HG02610 (cell line): ENCODE results near the gene PFKL.
"Not testable (repeated sequence)": the region's sequence is repeated elsewhere in the genome, so short reads cannot be mapped to it uniquely, and the experiment has no call there.

Experiments used
- ATAC-seq: cut with Tn5 transposase; IDR thresholded peaks from one replicate; pipeline ENCODE4 v1.9.1; 2021; ENCODE audit warnings: mild to moderate bottlenecking, moderate library complexity; ENCODE audit not compliant: unreplicated experiment

PFKL gene

GRCh38 chr21:44293551-44294231, 6.2 kb upstream of the PFKL start:
- ATAC-seq = no peak

GRCh38 chr21:44294391-44295162, 5.3 kb upstream of the PFKL start:
- ATAC-seq = no peak

- no peak for ATAC-seq
These were observed 4.7 kb upstream of the PFKL start for GRCh38 chr21:44295163-44295573.

GRCh38 chr21:44295646-44296045, 4.2 kb upstream of the PFKL start:
- no peak for ATAC-seq

GRCh38 chr21:44296103-44296519, 3.7 kb upstream of the PFKL start:
- ATAC-seq = no peak

GRCh38 chr21:44296916-44297315, 2.9 kb upstream of the PFKL start:
- ATAC-seq = no peak

- ATAC-seq = no peak
These were observed 2.1 kb upstream of the PFKL start for GRCh38 chr21:44297525-44298290.

GRCh38 chr21:44298301-44298700, 1.6 kb upstream of the PFKL start:
- no peak for ATAC-seq

GRCh38 chr21:44299085-44299457, 782 bp upstream of the PFKL start:
- no peak for ATAC-seq

- peak; percentile 32 for ATAC-seq
These were observed 558 bp downstream of the PFKL start for GRCh38 chr21:44300262-44300959.

GRCh38 chr21:44301141-44301540, 1.3 kb downstream of the PFKL start:
- no peak for ATAC-seq

GRCh38 chr21:44301961-44302406, 2.1 kb downstream of the PFKL start:
- no peak for ATAC-seq

GRCh38 chr21:44302573-44303401, 2.9 kb downstream of the PFKL start:
- ATAC-seq = not testable (repeated sequence)

GRCh38 chr21:44303490-44303981, 3.7 kb downstream of the PFKL start:
- no peak for ATAC-seq

GRCh38 chr21:44304011-44304616, 4.3 kb downstream of the PFKL start:
- ATAC-seq = no peak

GRCh38 chr21:44304877-44305293, 5.0 kb downstream of the PFKL start:
- ATAC-seq = no peak

GRCh38 chr21:44305691-44306090, 5.8 kb downstream of the PFKL start:
- no peak for ATAC-seq

- no peak for ATAC-seq
These were observed 7.3 kb downstream of the PFKL start for GRCh38 chr21:44306936-44307704.
